ENCODE measurements around the gene KCTD16. TPM values are rescaled to one million over a fixed set of nuclear protein-coding genes. Genes with fewer than 3 reads are reported as not detected.

KCTD16 gene
- total and polyA plus RNA-seq, 12 donors, result 0.02 to 0.42 (median 0.10) TPM; not detected in 2

- Histone ChIP-seq H3K36me3 (no peaks in the 10 kb centered on the region), H3K27me3 (peaks cover 0 to 4% (median 0%) of the 10 kb centered on the region in 7 donors), H3K27ac (no peak overlapping the region), H3K4me3 (no peak overlapping the region), H3K4me1 (no peaks in the 10 kb centered on the region), H3K9me3 (no peaks in the 10 kb centered on the region)
- TF ChIP-seq CTCF (IDR thresholded peaks at IDR 0.05), result no peak
- ATAC-seq, result no peak
- no peak for DNase-seq
- intact Hi-C loops (cut with DNase I), result no loop called here
- 55 to 59% methylated on average over 4 of the region's 4 CpGs for WGBS, 2 donors
Measured at GRCh38 chr5:144468571-144468970, 297.9 kb downstream of the KCTD16 start.

GRCh38 chr5:144469106-144469505 lies 298.4 kb downstream of the KCTD16 start:
- intact Hi-C loops (cut with DNase I), result no loop called here
- WGBS, 2 donors, result 71 to 75% methylated on average over 4 of the region's 4 CpGs

GRCh38 chr5:144472221-144472620 lies 301.5 kb downstream of the KCTD16 start:
- Histone ChIP-seq H3K27me3 (peaks cover 0 to 4% (median 0%) of the 10 kb centered on the region in 7 donors), H3K36me3 (no peaks in the 10 kb centered on the region), H3K9me3 (no peaks in the 10 kb centered on the region), H3K4me1 (no peaks in the 10 kb centered on the region), H3K27ac (no peak overlapping the region), H3K4me3 (no peak overlapping the region)
- WGBS, 2 donors, result 73 to 82% methylated on average over 2 of the region's 2 CpGs
- no peak for TF ChIP-seq CTCF (IDR thresholded peaks at IDR 0.05)
- intact Hi-C loops (cut with DNase I), result no loop called here
- ATAC-seq, result peak in 2 of 8 donors; percentile 11 to 49
- DNase-seq, result peak in 1 of 2 donors; percentile 5

More at GRCh38 chr5:144469106-144469505, 298.4 kb downstream of the KCTD16 start:
- Histone ChIP-seq H3K4me3 (no peak overlapping the region), H3K27ac (no peak overlapping the region), H3K9me3 (no peaks in the 10 kb centered on the region), H3K4me1 (no peaks in the 10 kb centered on the region), H3K36me3 (no peaks in the 10 kb centered on the region), H3K27me3 (peaks cover 0 to 4% (median 0%) of the 10 kb centered on the region in 7 donors)
- DNase-seq, result no peak
- TF ChIP-seq CTCF (IDR thresholded peaks at IDR 0.05), result no peak
- no peak for ATAC-seq

GRCh38 chr5:144473650-144474049 lies 303.0 kb downstream of the KCTD16 start:
- Histone ChIP-seq H3K27me3 (peaks cover 0 to 4% (median 0%) of the 10 kb centered on the region in 7 donors), H3K9me3 (no peaks in the 10 kb centered on the region), H3K4me1 (no peaks in the 10 kb centered on the region), H3K36me3 (no peaks in the 10 kb centered on the region), H3K27ac (no peak overlapping the region), H3K4me3 (no peak overlapping the region)
- ATAC-seq (no peak), DNase-seq (no peak)
- intact Hi-C loops (cut with DNase I), result no loop called here
- no peak for TF ChIP-seq CTCF (IDR thresholded peaks at IDR 0.05)
- 80 to 83% methylated on average over 13 of the region's 13 CpGs for WGBS, 2 donors

Measured in heart right ventricle (tissue), 16 donors.